SH-SY5Y (cell line): Measurements from ENCODE around the gene SMC3.

Experiments
- GATA2 ChIP-seq: IDR thresholded peaks from 2 replicates; pipeline ENCODE4 v1.6.1; 2011; ENCODE audit warnings: mild to moderate bottlenecking, low read depth, low read length
- GATA3 ChIP-seq: IDR thresholded peaks from 2 replicates; pipeline ENCODE4 v1.6.1; 2011; ENCODE audit warnings: low read depth, mild to moderate bottlenecking, low read length, moderate library complexity

GRCh38 chr10:110618230-110618610, 50.7 kb downstream of the SMC3 start:
- TF ChIP-seq GATA3 (no peak), GATA2 (no peak)
